A549 (cell line): ENCODE measurements around the gene RAD51B.

Experiments used
- CHD2 ChIP-seq: fragments of 150-350 bp; IDR thresholded peaks from 2 replicates; pipeline ENCODE4 v1.6.1; 2014; ENCODE audit warnings: low read length; ENCODE audit not compliant: partially characterized antibody
- EP300 ChIP-seq, 2 experiments: fragments of >200 bp; sonication (Bioruptor Twin); formaldehyde crosslinking; IDR thresholded peaks; 2 replicates in 1 of 2; 3 replicates in 1 of 2; pipeline ENCODE4 v1.6.1; 2016 to 2017
- GATA3 ChIP-seq: IDR thresholded peaks from 2 replicates; pipeline ENCODE4 v1.6.1; 2012; ENCODE audit warnings: borderline replicate concordance
- JUN ChIP-seq, 2 experiments: fragments of >200 bp; sonication (Bioruptor Twin); formaldehyde crosslinking; IDR thresholded peaks; 2 replicates in 1 of 2; 3 replicates in 1 of 2; pipeline ENCODE4 v1.6.1; 2016 to 2017
- KDM1A ChIP-seq: fragments of 200-600 bp; sonication (generic); IDR thresholded peaks from 2 replicates; pipeline ENCODE4 v1.6.1; 2016; ENCODE audit warnings: low read depth, mild to moderate bottlenecking
- MAZ ChIP-seq: fragments of 150-350 bp; IDR thresholded peaks from 2 replicates; pipeline ENCODE4 v1.6.1; 2014; ENCODE audit warnings: antibody characterized with exemption, low read depth, low read length, borderline replicate concordance
- MYC ChIP-seq: IDR thresholded peaks from 2 replicates; pipeline ENCODE4 v1.6.1; 2012; ENCODE audit warnings: mild to moderate bottlenecking, inconsistent platforms, low read length, improper control_type of control experiment, borderline replicate concordance
- PHF8 ChIP-seq: fragments of 200-600 bp; sonication (generic); IDR thresholded peaks from 2 replicates; pipeline ENCODE4 v1.6.1; 2016; ENCODE audit warnings: low read depth, mild to moderate bottlenecking, antibody characterized with exemption, moderate library complexity, borderline replicate concordance
- POLR2A ChIP-seq: IDR thresholded peaks from 2 replicates; pipeline ENCODE4 v1.6.1; 2012; ENCODE audit warnings: mild to moderate bottlenecking, low read length
- RARB ChIP-seq: fragments of 250-450 bp; sonication (Bioruptor Pico); IDR thresholded peaks from 2 replicates; pipeline ENCODE4 v1.8.0; 2021; ENCODE audit warnings: mild to moderate bottlenecking, moderate library complexity
- SMC3 ChIP-seq: fragments of >200 bp; sonication (Bioruptor Twin); formaldehyde crosslinking; IDR thresholded peaks from 3 replicates; pipeline ENCODE4 v1.6.1; 2018; ENCODE audit warnings: inconsistent platforms
- TF ChIP-seq, protein P1 (sequence below): fragments of >200 bp; sonication (Bioruptor Twin); formaldehyde crosslinking; IDR thresholded peaks from 3 replicates; pipeline ENCODE4 v1.5.1; 2016
- TF ChIP-seq, protein P2 (sequence below): IDR thresholded peaks from 2 replicates; pipeline ENCODE4 v1.6.1; 2012

DNA sequence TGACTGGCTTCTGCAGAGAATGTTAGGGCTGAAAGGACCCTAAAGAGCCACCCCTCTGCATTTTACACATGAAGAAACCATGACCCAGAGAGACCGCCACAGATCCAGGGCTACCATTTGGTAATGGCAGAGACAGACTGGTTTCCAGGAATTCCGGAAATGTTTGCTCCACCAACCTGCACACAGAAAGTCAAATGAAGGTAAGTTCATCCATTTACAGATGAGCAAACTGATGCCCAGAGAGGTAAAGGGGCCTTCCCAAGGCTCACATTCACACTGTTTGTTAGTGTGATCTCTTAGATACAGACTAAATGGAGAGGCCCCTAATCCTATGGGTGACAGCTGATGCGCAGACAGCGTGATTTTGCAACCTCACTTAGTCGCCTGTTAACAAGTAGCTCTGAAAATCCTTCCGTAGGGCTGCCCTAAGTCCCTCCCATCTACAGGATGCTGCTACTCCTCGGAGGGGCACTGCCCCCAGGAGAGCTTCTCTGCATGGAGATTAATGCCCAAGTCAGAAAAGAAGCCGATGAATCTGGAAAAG, 939.5 kb downstream of the RAD51B start:
- TF ChIP-seq, protein P1, sequence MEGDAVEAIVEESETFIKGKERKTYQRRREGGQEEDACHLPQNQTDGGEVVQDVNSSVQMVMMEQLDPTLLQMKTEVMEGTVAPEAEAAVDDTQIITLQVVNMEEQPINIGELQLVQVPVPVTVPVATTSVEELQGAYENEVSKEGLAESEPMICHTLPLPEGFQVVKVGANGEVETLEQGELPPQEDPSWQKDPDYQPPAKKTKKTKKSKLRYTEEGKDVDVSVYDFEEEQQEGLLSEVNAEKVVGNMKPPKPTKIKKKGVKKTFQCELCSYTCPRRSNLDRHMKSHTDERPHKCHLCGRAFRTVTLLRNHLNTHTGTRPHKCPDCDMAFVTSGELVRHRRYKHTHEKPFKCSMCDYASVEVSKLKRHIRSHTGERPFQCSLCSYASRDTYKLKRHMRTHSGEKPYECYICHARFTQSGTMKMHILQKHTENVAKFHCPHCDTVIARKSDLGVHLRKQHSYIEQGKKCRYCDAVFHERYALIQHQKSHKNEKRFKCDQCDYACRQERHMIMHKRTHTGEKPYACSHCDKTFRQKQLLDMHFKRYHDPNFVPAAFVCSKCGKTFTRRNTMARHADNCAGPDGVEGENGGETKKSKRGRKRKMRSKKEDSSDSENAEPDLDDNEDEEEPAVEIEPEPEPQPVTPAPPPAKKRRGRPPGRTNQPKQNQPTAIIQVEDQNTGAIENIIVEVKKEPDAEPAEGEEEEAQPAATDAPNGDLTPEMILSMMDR = no peak
- no peak for TF ChIP-seq CHD2
- TF ChIP-seq POLR2A = no peak
- no peak for TF ChIP-seq KDM1A
- no peak for TF ChIP-seq MAZ
- TF ChIP-seq, protein P2, sequence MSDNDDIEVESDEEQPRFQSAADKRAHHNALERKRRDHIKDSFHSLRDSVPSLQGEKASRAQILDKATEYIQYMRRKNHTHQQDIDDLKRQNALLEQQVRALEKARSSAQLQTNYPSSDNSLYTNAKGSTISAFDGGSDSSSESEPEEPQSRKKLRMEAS = no peak
- TF ChIP-seq GATA3 = no peak
- TF ChIP-seq EP300 (IDR thresholded peaks at IDR 0.05) = no peak
- no peak for TF ChIP-seq MYC
- TF ChIP-seq RARB (CRISPR knock-in tag) = no peak
- no peak for TF ChIP-seq PHF8
- no peak for TF ChIP-seq JUN (IDR thresholded peaks at IDR 0.05)
- no peak for TF ChIP-seq SMC3
